Tracheal epithelial cell (primary cell): Measurements from ENCODE around the gene SLC16A7. TPM values are rescaled to one million over a fixed set of nuclear protein-coding genes. Genes with fewer than 3 reads are reported as not detected.

Source experiments
- total RNA-seq: library from RNA; depleted of rRNA; stranded (reverse); fragments of >200 nt; gene quantifications from 2 replicates; pipeline ENCODE4 v1.2.1, GENCODE V29; 2014

Gene SLC16A7
- 6.7 and 13.9 TPM in 2 replicates for total RNA-seq

GRCh38 chr12:59595883-59596540 lies at the start of gene SLC16A7:
SLC16A7 (plus strand) TSS chr12:59596029; CDS start chr12:59704802, 108,773 bp downstream.

